Measurements from ENCODE around the gene DARS1. TPM values are rescaled to one million over a fixed set of nuclear protein-coding genes. Genes with fewer than 3 reads are reported as not detected.

The DARS1 gene
- total and polyA plus RNA-seq, 2 of the 13 experiments (the other 11 are each of a cell fraction or from before 2014, with no cell fraction given) = 149 to 230 TPM

GRCh38 chr2:136019306-136019705 is 33.9 kb upstream of the DARS1 start (continued):
- TF ChIP-seq HMG20B (CRISPR knock-in tag; conservative IDR thresholded peaks at IDR 0.05) (no peak), STAT5B (CRISPR knock-in tag; IDR thresholded peaks at IDR 0.05) (no peak), MEF2D (CRISPR knock-in tag; IDR thresholded peaks at IDR 0.05) (no peak)

GRCh38 chr2:136017786-136018185 is 32.4 kb upstream of the DARS1 start:
- Histone ChIP-seq H3K9me3 (ENCODE audit: low read length) (no peaks in the 10 kb centered on the region), H3K36me3 (replicated peaks in 1 of 2; ENCODE audit: control insufficient read depth in 1 of 2, insufficient read depth in 2 of 2, low read length in 2 of 2) (no peaks in the 10 kb centered on the region), H3K27me3 (ENCODE audit: control insufficient read depth in 1 of 2, insufficient read depth in 2 of 2, low read length in 2 of 2) (no peaks in the 10 kb centered on the region), H4K20me1 (ENCODE audit: insufficient read depth, low read length) (no peaks in the 10 kb centered on the region), H3K4me3 (replicated peaks in 1 of 3; ENCODE audit: insufficient read depth in 1 of 3, low read depth in 2 of 3, low read length in 3 of 3) (no peak overlapping the region), H3K4me2 (ENCODE audit: low read depth, low read length) (no peak overlapping the region), H3K27ac (ENCODE audit: extremely low read length, insufficient read depth, low read length) (no peak overlapping the region), H3K4me1 (ENCODE audit: insufficient read depth, low read length) (peaks cover 20% of the 10 kb centered on the region), H3K9ac (ENCODE audit: insufficient read depth, low read depth, low read length) (no peak overlapping the region), H3K79me2 (ENCODE audit: insufficient read depth, low read length) (no peaks in the 10 kb centered on the region), H2AFZ (ENCODE audit: low read length) (no peak overlapping the region)
- BruUV-seq (replicated peaks) = no TSS peak
- CTCF ChIA-PET (ENCODE audit: low intra/inter-chr PET ratio, low total read pairs) = no interaction called here
- ATAC-seq (no peak), FAIRE-seq (no peak), DNase-seq (ENCODE audit: low spot score) (no peak)
- intact Hi-C loops (cut with micrococcal nuclease; ENCODE audit: unreplicated experiment) (no loop called here), in situ Hi-C loops (cut with HindIII; ENCODE audit: extremely low pct_ligation_motif_present, low pct_unique_long_range_greater_than_20kb) (no loop called here)
- POLR2A ChIA-PET = no interaction called here
- 74% methylated on average over 7 of the region's 7 CpGs for WGBS (ENCODE audit: low lambda C conversion rate)
- TF ChIP-seq ZNF605 (CRISPR knock-in tag; IDR thresholded peaks at IDR 0.05) = no peak
- TF ChIP-seq MTA3 (CRISPR knock-in tag; IDR thresholded peaks at IDR 0.05) = no peak
- no peak for TF ChIP-seq ZNF768 (CRISPR knock-in tag; IDR thresholded peaks at IDR 0.05)
- TF ChIP-seq, protein P1, sequence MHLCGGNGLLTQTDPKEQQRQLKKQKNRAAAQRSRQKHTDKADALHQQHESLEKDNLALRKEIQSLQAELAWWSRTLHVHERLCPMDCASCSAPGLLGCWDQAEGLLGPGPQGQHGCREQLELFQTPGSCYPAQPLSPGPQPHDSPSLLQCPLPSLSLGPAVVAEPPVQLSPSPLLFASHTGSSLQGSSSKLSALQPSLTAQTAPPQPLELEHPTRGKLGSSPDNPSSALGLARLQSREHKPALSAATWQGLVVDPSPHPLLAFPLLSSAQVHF (CRISPR knock-in tag; IDR thresholded peaks at IDR 0.05) = no peak
- TF ChIP-seq FOSL2 (CRISPR knock-in tag; IDR thresholded peaks at IDR 0.05) = no peak

- H3K27me3 ChIP-seq (ENCODE audit: control insufficient read depth in 1 of 2, insufficient read depth in 2 of 2, low read length in 2 of 2) = no peaks in the 10 kb centered on the region
- H3K4me2 ChIP-seq (ENCODE audit: low read depth, low read length) = no peak overlapping the region
- H3K27ac ChIP-seq (ENCODE audit: extremely low read length, insufficient read depth, low read length) = no peak overlapping the region
- H3K36me3 ChIP-seq (replicated peaks in 1 of 2; ENCODE audit: control insufficient read depth in 1 of 2, insufficient read depth in 2 of 2, low read length in 2 of 2) = no peaks in the 10 kb centered on the region
- H2AFZ ChIP-seq (ENCODE audit: low read length) = no peak overlapping the region
- no peaks in the 10 kb centered on the region for H3K79me2 ChIP-seq (ENCODE audit: insufficient read depth, low read length)
- whole genome bisulfite sequencing (ENCODE audit: low lambda C conversion rate) = 42% methylated on average over 3 of the region's 3 CpGs
- in situ Hi-C loops (cut with HindIII; ENCODE audit: extremely low pct_ligation_motif_present, low pct_unique_long_range_greater_than_20kb) = no loop called here
- ATAC-seq = no peak
- no TSS peak for BruUV-seq (replicated peaks)
- ChIA-PET CTCF (ENCODE audit: low intra/inter-chr PET ratio, low total read pairs) (no interaction called here), POLR2A (no interaction called here)
- no peak overlapping the region for H3K4me3 ChIP-seq (replicated peaks in 1 of 3; ENCODE audit: insufficient read depth in 1 of 3, low read depth in 2 of 3, low read length in 3 of 3)
- no peak for FAIRE-seq
- H3K9me3 ChIP-seq (ENCODE audit: low read length) = no peaks in the 10 kb centered on the region
- intact Hi-C loops (cut with micrococcal nuclease; ENCODE audit: unreplicated experiment) = no loop called here
- no peak overlapping the region for H3K9ac ChIP-seq (ENCODE audit: insufficient read depth, low read depth, low read length)
- no peak for DNase-seq (ENCODE audit: low spot score)
- H4K20me1 ChIP-seq (ENCODE audit: insufficient read depth, low read length) = no peaks in the 10 kb centered on the region
- peaks cover 12% of the 10 kb centered on the region for H3K4me1 ChIP-seq (ENCODE audit: insufficient read depth, low read length)
- no peak for TF ChIP-seq ZSCAN30 (CRISPR knock-in tag; IDR thresholded peaks at IDR 0.05)
- TF ChIP-seq HMG20B (CRISPR knock-in tag; conservative IDR thresholded peaks at IDR 0.05) = no peak
- no peak for TF ChIP-seq KAT8 (CRISPR knock-in tag; IDR thresholded peaks at IDR 0.05)
- TF ChIP-seq BCL3 (CRISPR knock-in tag; IDR thresholded peaks at IDR 0.05) = no peak
- TF ChIP-seq LRRFIP1 (CRISPR knock-in tag; conservative IDR thresholded peaks at IDR 0.05) = no peak
- TF ChIP-seq STAT5B (CRISPR knock-in tag; IDR thresholded peaks at IDR 0.05) = no peak
- no peak for TF ChIP-seq ZBTB20 (CRISPR knock-in tag; IDR thresholded peaks at IDR 0.05; ENCODE audit: borderline replicate concordance, low read depth)
Observed at GRCh38 chr2:136016836-136017235, 31.4 kb upstream of the DARS1 start.
